ENCODE data around the gene APOBEC3H. TPM values are rescaled to one million over a fixed set of nuclear protein-coding genes. Genes with fewer than 3 reads are reported as not detected.

Gene APOBEC3H
- total RNA-seq, 1 experiment from 2014 or later, result not detected

GRCh38 chr22:39130152-39130704 lies 33.2 kb downstream of the APOBEC3H start:
- intact Hi-C loops (cut with micrococcal nuclease; ENCODE audit: unreplicated experiment) (no loop called here), in situ Hi-C loops (cut with HindIII; ENCODE audit: low pct_unique_long_range_greater_than_20kb, low sequenced_read_pairs) (no loop called here)
- TF ChIP-seq TCF7L2 (IDR thresholded peaks at IDR 0.05; ENCODE audit: low read depth, low read length) (no peak), POLR2AphosphoS5 (IDR thresholded peaks at IDR 0.05; ENCODE audit: low read depth, low read length) (no peak), SIN3A (IDR thresholded peaks at IDR 0.05; ENCODE audit: borderline replicate concordance, insufficient read depth, low read depth, low read length) (no peak), CTCF (IDR thresholded peaks at IDR 0.05) (no peak), REST (IDR thresholded peaks at IDR 0.05; ENCODE audit: insufficient read depth in 1 of 2, low read depth in 2 of 2, low read length in 1 of 2) (no peak)
- no peak overlapping the region for H3K27ac ChIP-seq (ENCODE audit: low read length)
- POLR2A ChIA-PET, result no interaction called here
- no peaks in the 10 kb centered on the region for H3K27me3 ChIP-seq (ENCODE audit: control insufficient read depth, insufficient read depth, low read length)
- no TSS peak for BruUV-seq (replicated peaks)
- no peak overlapping the region for H3K4me3 ChIP-seq (ENCODE audit: low read depth in 2 of 2, low read length in 2 of 2)
- ATAC-seq (no peak), DNase-seq (ENCODE audit: low read depth, low spot score) (no peak)
- H3K9me3 ChIP-seq (ENCODE audit: control insufficient read depth, insufficient read depth, low read depth, low read length), result no peaks in the 10 kb centered on the region
- H3K4me1 ChIP-seq (ENCODE audit: control insufficient read depth, insufficient read depth, low read length), result peaks cover 7% of the 10 kb centered on the region; the same call in 1 of the 2 replicates
- no peaks in the 10 kb centered on the region for H3K36me3 ChIP-seq (ENCODE audit: control insufficient read depth, insufficient read depth, low read length)
- CTCF ChIA-PET, result no interaction called here

- in situ Hi-C loops (cut with HindIII; ENCODE audit: low pct_unique_long_range_greater_than_20kb, low sequenced_read_pairs), result no loop called here
- intact Hi-C loops (cut with micrococcal nuclease; ENCODE audit: unreplicated experiment), result no loop called here
- TF ChIP-seq CTCF (IDR thresholded peaks at IDR 0.05), result no peak
- no peak for TF ChIP-seq REST (IDR thresholded peaks at IDR 0.05; ENCODE audit: insufficient read depth in 1 of 2, low read depth in 2 of 2, low read length in 1 of 2)
- no peak for TF ChIP-seq TCF7L2 (IDR thresholded peaks at IDR 0.05; ENCODE audit: low read depth, low read length)
- TF ChIP-seq POLR2AphosphoS5 (IDR thresholded peaks at IDR 0.05; ENCODE audit: low read depth, low read length), result no peak
- TF ChIP-seq SIN3A (IDR thresholded peaks at IDR 0.05; ENCODE audit: borderline replicate concordance, insufficient read depth, low read depth, low read length), result no peak
- POLR2A ChIA-PET, result no interaction called here
- Histone ChIP-seq H3K36me3 (ENCODE audit: control insufficient read depth, insufficient read depth, low read length) (no peaks in the 10 kb centered on the region), H3K27me3 (ENCODE audit: control insufficient read depth, insufficient read depth, low read length) (no peaks in the 10 kb centered on the region), H3K4me3 (ENCODE audit: low read depth in 2 of 2, low read length in 2 of 2) (no peak overlapping the region), H3K9me3 (ENCODE audit: control insufficient read depth, insufficient read depth, low read depth, low read length) (no peaks in the 10 kb centered on the region), H3K27ac (ENCODE audit: low read length) (no peak overlapping the region), H3K4me1 (ENCODE audit: control insufficient read depth, insufficient read depth, low read length) (peaks cover 7% of the 10 kb centered on the region; the same call in 1 of the 2 replicates)
- no peak for DNase-seq (ENCODE audit: low read depth, low spot score)
- CTCF ChIA-PET, result interaction anchor here (0.7 kb wide), 1 partner anchor 87 kb away, joined by 4 read pairs; no protein-coding TSS in a partner anchor
- no peak for ATAC-seq
- TSS peak; percentile 50 for BruUV-seq (replicated peaks)
Measured at GRCh38 chr22:39130892-39131855, 34.1 kb downstream of the APOBEC3H start.

All from Panc1 (cell line).